GM12878 (cell line): ENCODE results near the gene POU2AF2. TPM values are rescaled to one million over a fixed set of nuclear protein-coding genes. Genes with fewer than 3 reads are reported as not detected.

ENCODE experiments used
- ATAC-seq: fragments of 200-7000 bp; cut with Tn5 transposase; 3 replicates; pipeline ENCODE4 v1.9.1; 2020; ENCODE audit warnings: mild to moderate bottlenecking, moderate library complexity
- BruUV-seq: library from RNA; stranded (reverse); fragments of 400-500 nt; replicated peaks from 2 replicates; lab custom pipeline; 2021; lab: Mats Ljungman, UMichigan
- CTCF ChIA-PET: fragments of 300-600 bp; sonication (Branson Sonifier 250); formaldehyde crosslinking; extraction: SDS; loops from one replicate; lab custom pipeline; 2021; ENCODE audit warnings: inconsistent platforms; lab: Yijun Ruan, JAX
- POLR2A ChIA-PET: fragments of 350-600 bp; formaldehyde crosslinking; extraction: SDS; loops from one replicate; lab custom pipeline; 2021; ENCODE audit warnings: inconsistent platforms; lab: Charles Lee
- RAD21 ChIA-PET: fragments of 300-600 bp; sonication (Branson Sonifier 250); formaldehyde crosslinking; loops from one replicate; lab custom pipeline; 2023; ENCODE audit warnings: antibody characterized with exemption; ENCODE audit not compliant: unreplicated experiment; lab: Charles Lee
- SMC1A ChIA-PET: fragments of 300-600 bp; sonication (Branson Sonifier 250); formaldehyde crosslinking; loops from one replicate; lab custom pipeline; 2023; ENCODE audit not compliant: unreplicated experiment, uncharacterized antibody; lab: Charles Lee
- DNase-seq: peaks from one replicate; pipeline ENCODE4 v3.0.0-alpha.2; 2011; ENCODE audit warnings: low read depth, low spot score
- FAIRE-seq: peaks from 3 replicates; lab custom pipeline; 2011; peaks lifted over from hg19 to GRCh38; lab: Jason Lieb, UNC
- H2AFZ ChIP-seq: 2 replicates; pipeline ENCODE4 v1.6.0; 2011; ENCODE audit warnings: low read depth, low read length, control low read depth; ENCODE audit not compliant: control insufficient read depth
- H3K27ac ChIP-seq: 2 replicates; pipeline ENCODE4 v1.5.1; 2011; ENCODE audit warnings: control low read depth; ENCODE audit not compliant: control insufficient read depth, insufficient read depth
- H3K27me3 ChIP-seq, 2 experiments: replicated peaks in 1 of 2; 2 replicates each; pipeline versions ENCODE4 v1.6.0 to v1.6.1; 2011; ENCODE audit warnings: low read length in 1 of 2; ENCODE audit not compliant: control insufficient read depth in 2 of 2, insufficient read depth in 2 of 2
- H3K36me3 ChIP-seq, 2 experiments: 2 replicates each; pipeline ENCODE4 v1.5.1; 2011; ENCODE audit warnings: low read length in 1 of 2; ENCODE audit not compliant: control insufficient read depth in 2 of 2, insufficient read depth in 2 of 2
- H3K4me1 ChIP-seq: 2 replicates; pipeline ENCODE4 v1.6.1; 2011; ENCODE audit warnings: mild to moderate bottlenecking, low read length, moderate library complexity, mixed read lengths; ENCODE audit not compliant: control insufficient read depth, insufficient read depth
- H3K4me2 ChIP-seq: 2 replicates; pipeline ENCODE4 v1.6.0; 2011; ENCODE audit warnings: control low read depth; ENCODE audit not compliant: control insufficient read depth, insufficient read depth
- H3K4me3 ChIP-seq: fragments of 200-600 bp; sonication (generic); 2 replicates; pipeline ENCODE4 v1.5.1; 2016
- H3K79me2 ChIP-seq: 2 replicates; pipeline ENCODE4 v1.6.0; 2011; ENCODE audit warnings: low read length; ENCODE audit not compliant: control insufficient read depth, insufficient read depth
- H3K9ac ChIP-seq: 2 replicates; pipeline ENCODE4 v1.8.0; 2011; ENCODE audit warnings: low read length, control low read depth, mixed read lengths; ENCODE audit not compliant: control insufficient read depth, insufficient read depth
- H3K9me3 ChIP-seq: replicated peaks from 3 replicates; pipeline ENCODE4 v1.5.1; 2011; ENCODE audit warnings: mild to moderate bottlenecking, low read length; ENCODE audit not compliant: control insufficient read depth, insufficient read depth
- H4K20me1 ChIP-seq: 2 replicates; pipeline ENCODE4 v1.6.0; 2011; ENCODE audit not compliant: control insufficient read depth, insufficient read depth
- CHD2 ChIP-seq: IDR thresholded peaks from 2 replicates; pipeline ENCODE4 v1.6.1; 2011; ENCODE audit warnings: low read depth, low read length, improper control_type of control experiment, borderline replicate concordance
- IKZF2 ChIP-seq, 2 experiments: fragments of 450-650 bp; IDR thresholded peaks; 2 replicates each; pipeline ENCODE4 v1.6.1; 2017; ENCODE audit warnings: mild to moderate bottlenecking in 2 of 2, moderate library complexity in 2 of 2
- JUNB ChIP-seq: IDR thresholded peaks from 2 replicates; pipeline ENCODE4 v1.6.1; 2016; ENCODE audit warnings: antibody characterized with exemption, mild to moderate bottlenecking
- NR2C1 ChIP-seq: fragments of 450-650 bp; IDR thresholded peaks from 2 replicates; pipeline ENCODE4 v1.6.1; 2017; ENCODE audit warnings: antibody characterized with exemption, mild to moderate bottlenecking, moderate library complexity
- NR2F1 ChIP-seq: fragments of 450-650 bp; conservative IDR thresholded peaks from 2 replicates; pipeline ENCODE4 v1.6.1; 2017; ENCODE audit warnings: mild to moderate bottlenecking
- NRF1 ChIP-seq: conservative IDR thresholded peaks from 2 replicates; pipeline ENCODE4 v1.6.1; 2011; ENCODE audit warnings: mild to moderate bottlenecking, low read depth, low read length, improper control_type of control experiment
- POLR2A ChIP-seq: IDR thresholded peaks from 2 replicates; pipeline ENCODE4 v1.6.1; 2011; ENCODE audit warnings: low read depth, mild to moderate bottlenecking, low read length
- SIX5 ChIP-seq: IDR thresholded peaks from 2 replicates; pipeline ENCODE4 v1.6.1; 2011; ENCODE audit warnings: mild to moderate bottlenecking, low read depth, low read length, moderate library complexity; ENCODE audit not compliant: severe bottlenecking
- SUPT20H ChIP-seq: IDR thresholded peaks from 2 replicates; pipeline ENCODE4 v1.6.1; 2011; ENCODE audit warnings: low read depth, mild to moderate bottlenecking, low read length, moderate library complexity, borderline replicate concordance; ENCODE audit not compliant: control insufficient read depth
- TCF7 ChIP-seq: IDR thresholded peaks from 2 replicates; pipeline ENCODE4 v1.6.1; 2014; ENCODE audit warnings: antibody characterized with exemption, borderline replicate concordance
- USF1 ChIP-seq: IDR thresholded peaks from 2 replicates; pipeline ENCODE4 v1.6.1; 2011; ENCODE audit warnings: borderline replicate concordance, low read depth, mild to moderate bottlenecking, moderate library complexity, mixed read lengths, low read length; ENCODE audit not compliant: insufficient read depth; ENCODE audit errors: extremely low read length
- YBX1 ChIP-seq: fragments of 450-650 bp; IDR thresholded peaks from 2 replicates; pipeline ENCODE4 v1.6.1; 2016; ENCODE audit warnings: antibody characterized with exemption
- ZBTB4 ChIP-seq: fragments of 450-650 bp; formaldehyde crosslinking; IDR thresholded peaks from 2 replicates; pipeline ENCODE4 v1.4.0; 2022; ENCODE audit warnings: mild to moderate bottlenecking, moderate library complexity
- ZNF687 ChIP-seq: fragments of 450-650 bp; IDR thresholded peaks from 2 replicates; pipeline ENCODE4 v1.6.1; 2017; ENCODE audit warnings: mild to moderate bottlenecking, moderate library complexity
- WGBS: methylation state at CpG from one replicate; pipeline ENCODE4 v1.1.6; 2016; ENCODE audit warnings: low lambda C conversion rate; ENCODE audit not compliant: insufficient replicate concordance, insufficient coverage; ENCODE audit errors: missing lambda C conversion rate; 5-methylcytosine and 5-hydroxymethylcytosine counted together
- in situ Hi-C: fragments of 300-500 bp; cut with MboI; formaldehyde crosslinking; loops from 9 replicates; pipeline ENCODE4 v1.14.3; 2018; ENCODE audit warnings: mixed read lengths
- intact Hi-C: fragments of 100-400 bp; cut with micrococcal nuclease; formaldehyde crosslinking; loops from one replicate; pipeline ENCODE4 v1.14.2; 2022; ENCODE audit not compliant: unreplicated experiment
- polyA plus RNA-seq, 11 experiments: library from polyadenylated mRNA; depleted of rRNA in 4 of 11; unstranded in 6 of 11; stranded (reverse) in 5 of 11; fragments of >200 nt; fragmentation: Nextera tagmentation in 4 of 11; fragmentation: Illumina TruSeq in 1 of 11; extraction: Ambion mirVana in 4 of 11; extraction: Trizol in 1 of 11; gene quantifications; 1 replicate in 1 of 11; 2 replicates in 10 of 11; pipeline versions ENCODE4 v1.2.1 to v1.2.3, GENCODE V29; 2011 to 2016; ENCODE audit warnings: inconsistent platforms in 2 of 11, missing spikeins in 2 of 11, low read depth in 1 of 11
- total RNA-seq, 4 experiments: library from RNA; depleted of rRNA in 3 of 4; stranded (reverse); fragments of >200 nt in 3 of 4; fragmentation: Illumina TruSeq in 1 of 4; extraction: Trizol in 1 of 4; gene quantifications; 2 replicates each; pipeline versions ENCODE4 v1.2.1 to v1.2.3, GENCODE V29; 2013 to 2021

Gene POU2AF2
- total and polyA plus RNA-seq, 10 of the 15 experiments (the other 5 are each of a cell fraction or from before 2014, with no cell fraction given) = not detected

GRCh38 chr11:111231836-111232235, 13.7 kb upstream of the POU2AF2 start:
- no peaks in the 10 kb centered on the region for H3K36me3 ChIP-seq
- no peak for TF ChIP-seq ZNF687
- TF ChIP-seq TCF7 = no peak
- no peak for TF ChIP-seq JUNB
- TF ChIP-seq USF1 = no peak
- TF ChIP-seq POLR2A = no peak
- TF ChIP-seq IKZF2 (IDR thresholded peaks at IDR 0.05) = no peak
- TF ChIP-seq NR2F1 = no peak
- no peak for TF ChIP-seq CHD2
- no peak for TF ChIP-seq SUPT20H
- no peak for TF ChIP-seq SIX5
- no peak for TF ChIP-seq NRF1
- no peak for TF ChIP-seq YBX1
- no peak for TF ChIP-seq NR2C1
- TF ChIP-seq ZBTB4 (CRISPR knock-in tag) = no peak
- peaks cover 0 to 3% of the 10 kb centered on the region in 2 experiments; a peak in 1 of 4 replicates for H3K27me3 ChIP-seq
- peaks cover 10% of the 10 kb centered on the region for H3K4me1 ChIP-seq
- no peak overlapping the region for H3K9ac ChIP-seq
- H3K79me2 ChIP-seq = no peaks in the 10 kb centered on the region
- H3K9me3 ChIP-seq = no peaks in the 10 kb centered on the region; the same call in 2 of the 3 replicates
- DNase-seq = no peak
- BruUV-seq = no TSS peak
- ChIA-PET POLR2A (no interaction called here), RAD21 (interaction anchor here (0.6 to 1.7 kb wide), 3 partner anchors 51 to 797 kb away, joined by 3 to 4 read pairs (median 4); no protein-coding TSS in a partner anchor), CTCF (interaction anchor here (0.6 to 7.0 kb wide), 8 partner anchors 185 to 862 kb away, joined by 3 to 61 read pairs (median 3); no protein-coding TSS in a partner anchor), SMC1A (interaction anchor here (1.0 to 1.8 kb wide), 5 partner anchors 23 to 1031 kb away, joined by 3 to 6 read pairs (median 4); no protein-coding TSS in a partner anchor)
- WGBS = 5% methylated on average over 3 of the region's 3 CpGs
- no peak overlapping the region for H3K4me3 ChIP-seq
- no peaks in the 10 kb centered on the region for H4K20me1 ChIP-seq
- H3K27ac ChIP-seq = no peak overlapping the region
- intact Hi-C loops = loop anchor here (5.0 to 10.0 kb wide), 5 partner anchors 215 to 770 kb away; no protein-coding TSS in a partner anchor
- ATAC-seq = peak; percentile 41
- no peak overlapping the region for H2AFZ ChIP-seq
- FAIRE-seq = no peak
- no peak overlapping the region for H3K4me2 ChIP-seq
- in situ Hi-C loops = loop anchor here (5.0 kb wide), 2 partner anchors 785 to 1030 kb away; no protein-coding TSS in a partner anchor
